Karpas-422 (cell line): Measurements from ENCODE around the gene IL1R2. TPM values are rescaled to one million over a fixed set of nuclear protein-coding genes. Genes with fewer than 3 reads are reported as not detected.

Source experiments
- DNase-seq: peaks from one replicate; pipeline ENCODE4 v3.0.0-alpha.2; 2015
- H2AFZ ChIP-seq: fragments of 200-600 bp; sonication (generic); 2 replicates; pipeline ENCODE4 v1.6.1; 2014; ENCODE audit warnings: antibody characterized with exemption, low read length, mixed read lengths
- H3K27ac ChIP-seq: fragments of 200-600 bp; sonication (generic); 2 replicates; pipeline ENCODE4 v1.5.1; 2014; ENCODE audit warnings: mild to moderate bottlenecking, low read length, moderate library complexity
- H3K27me3 ChIP-seq: fragments of 200-600 bp; sonication (generic); 2 replicates; pipeline ENCODE4 v1.6.1; 2014; ENCODE audit warnings: low read length, mixed read lengths
- H3K36me3 ChIP-seq: fragments of 200-600 bp; sonication (generic); 2 replicates; pipeline ENCODE4 v1.6.1; 2014; ENCODE audit warnings: low read length, mixed read lengths; ENCODE audit not compliant: insufficient read depth
- H3K4me1 ChIP-seq: fragments of 200-600 bp; sonication (generic); 2 replicates; pipeline ENCODE4 v1.6.1; 2014; ENCODE audit warnings: mild to moderate bottlenecking, low read length, mixed read lengths
- H3K4me2 ChIP-seq: fragments of 200-600 bp; sonication (generic); 2 replicates; pipeline ENCODE4 v1.6.1; 2014; ENCODE audit warnings: low read length, low read depth, mild to moderate bottlenecking; ENCODE audit not compliant: poor library complexity, severe bottlenecking
- H3K4me3 ChIP-seq: fragments of 200-600 bp; sonication (generic); 2 replicates; pipeline ENCODE4 v1.5.1; 2014; ENCODE audit warnings: mild to moderate bottlenecking, antibody characterized with exemption, low read length, mixed read lengths
- H3K79me2 ChIP-seq: fragments of 200-600 bp; sonication (generic); 2 replicates; pipeline ENCODE4 v1.6.1; 2014; ENCODE audit warnings: mild to moderate bottlenecking, low read length, mixed read lengths
- H3K9ac ChIP-seq: fragments of 200-600 bp; sonication (generic); 2 replicates; pipeline ENCODE4 v1.6.0; 2014; ENCODE audit warnings: low read length
- H3K9me2 ChIP-seq: fragments of 200-600 bp; sonication (generic), shearing (Covaris generic); replicated peaks from 2 replicates; pipeline ENCODE4 v1.6.0; 2014; ENCODE audit warnings: mild to moderate bottlenecking, low read length, moderate library complexity; ENCODE audit not compliant: insufficient read depth
- H3K9me3 ChIP-seq: fragments of 300-700, 200-600 bp; sonication (generic); 2 replicates; pipeline ENCODE4 v1.6.1; 2014; ENCODE audit warnings: low read length, mixed read lengths
- H4K20me1 ChIP-seq: fragments of 200-600 bp; sonication (generic); 2 replicates; pipeline ENCODE4 v1.6.1; 2014; ENCODE audit warnings: mild to moderate bottlenecking, antibody characterized with exemption, low read length, low read depth; ENCODE audit not compliant: insufficient read depth
- total RNA-seq: library from RNA; depleted of rRNA; stranded (reverse); fragments of >200 nt; shearing (Covaris generic); gene quantifications from 2 replicates; pipeline ENCODE4 v1.2.3, GENCODE V29; 2014; ENCODE audit warnings: low replicate concordance

IL1R2 gene
- total RNA-seq, 1 experiment from 2014 or later = not detected

- H3K36me3 ChIP-seq = no peaks in the 10 kb centered on the region
- no peak overlapping the region for H3K9ac ChIP-seq
- H3K9me2 ChIP-seq = no peaks in the 10 kb centered on the region
- H3K4me2 ChIP-seq = no peak overlapping the region
- no peak overlapping the region for H3K27ac ChIP-seq
- no peaks in the 10 kb centered on the region for H4K20me1 ChIP-seq
- no peaks in the 10 kb centered on the region for H3K27me3 ChIP-seq
- H3K79me2 ChIP-seq = no peaks in the 10 kb centered on the region
- H3K4me1 ChIP-seq = no peaks in the 10 kb centered on the region
- H3K4me3 ChIP-seq = no peak overlapping the region
- H3K9me3 ChIP-seq = no peaks in the 10 kb centered on the region
- H2AFZ ChIP-seq = no peak overlapping the region
- DNase-seq = no peak
These were observed 5.4 kb upstream of the IL1R2 start for GRCh38 chr2:101986376-101986775.

GRCh38 chr2:101986804-101987740, 4.7 kb upstream of the IL1R2 start:
- Histone ChIP-seq H3K4me3 (no peak overlapping the region), H3K27me3 (no peaks in the 10 kb centered on the region), H4K20me1 (no peaks in the 10 kb centered on the region), H3K9me3 (no peaks in the 10 kb centered on the region), H3K4me2 (no peak overlapping the region), H3K9ac (no peak overlapping the region), H2AFZ (no peak overlapping the region), H3K4me1 (no peaks in the 10 kb centered on the region), H3K27ac (no peak overlapping the region), H3K79me2 (no peaks in the 10 kb centered on the region), H3K9me2 (no peaks in the 10 kb centered on the region), H3K36me3 (no peaks in the 10 kb centered on the region)
- DNase-seq = peak; percentile 23

- Histone ChIP-seq H3K4me3 (no peak overlapping the region), H3K36me3 (no peaks in the 10 kb centered on the region), H3K9me3 (no peaks in the 10 kb centered on the region), H3K27me3 (no peaks in the 10 kb centered on the region), H3K79me2 (no peaks in the 10 kb centered on the region), H2AFZ (no peak overlapping the region), H3K4me2 (no peak overlapping the region), H3K27ac (no peak overlapping the region), H4K20me1 (no peaks in the 10 kb centered on the region), H3K9ac (no peak overlapping the region), H3K9me2 (no peaks in the 10 kb centered on the region), H3K4me1 (no peaks in the 10 kb centered on the region)
- no peak for DNase-seq
These were observed 3.9 kb upstream of the IL1R2 start for GRCh38 chr2:101987832-101988231.

- no peaks in the 10 kb centered on the region for H3K27me3 ChIP-seq
- no peak overlapping the region for H3K4me2 ChIP-seq
- no peak overlapping the region for H3K4me3 ChIP-seq
- no peaks in the 10 kb centered on the region for H3K9me3 ChIP-seq
- H3K36me3 ChIP-seq = no peaks in the 10 kb centered on the region
- H2AFZ ChIP-seq = no peak overlapping the region
- no peaks in the 10 kb centered on the region for H3K79me2 ChIP-seq
- no peak overlapping the region for H3K27ac ChIP-seq
- no peaks in the 10 kb centered on the region for H3K4me1 ChIP-seq
- no peak for DNase-seq
- no peaks in the 10 kb centered on the region for H4K20me1 ChIP-seq
- H3K9ac ChIP-seq = no peak overlapping the region
- H3K9me2 ChIP-seq = no peaks in the 10 kb centered on the region
These were observed 3.2 kb upstream of the IL1R2 start for GRCh38 chr2:101988541-101988940.

GRCh38 chr2:101989740-101990460, 1.9 kb upstream of the IL1R2 start:
- H3K27me3 ChIP-seq = no peaks in the 10 kb centered on the region
- H3K36me3 ChIP-seq = no peaks in the 10 kb centered on the region
- no peak for DNase-seq
- no peak overlapping the region for H3K4me3 ChIP-seq
- H3K27ac ChIP-seq = no peak overlapping the region
- H3K4me1 ChIP-seq = no peaks in the 10 kb centered on the region
- no peaks in the 10 kb centered on the region for H3K9me2 ChIP-seq
- H4K20me1 ChIP-seq = no peaks in the 10 kb centered on the region
- H3K79me2 ChIP-seq = no peaks in the 10 kb centered on the region
- no peaks in the 10 kb centered on the region for H3K9me3 ChIP-seq
- no peak overlapping the region for H3K9ac ChIP-seq
- no peak overlapping the region for H2AFZ ChIP-seq
- H3K4me2 ChIP-seq = no peak overlapping the region

- Histone ChIP-seq H2AFZ (no peak overlapping the region), H4K20me1 (no peaks in the 10 kb centered on the region), H3K4me2 (no peak overlapping the region), H3K36me3 (no peaks in the 10 kb centered on the region), H3K9me3 (no peaks in the 10 kb centered on the region), H3K27ac (no peak overlapping the region), H3K4me1 (no peaks in the 10 kb centered on the region), H3K4me3 (no peak overlapping the region), H3K9ac (no peak overlapping the region), H3K79me2 (no peaks in the 10 kb centered on the region), H3K27me3 (no peaks in the 10 kb centered on the region), H3K9me2 (no peaks in the 10 kb centered on the region)
- peak; percentile 35 for DNase-seq
These were observed 2.0 kb downstream of the IL1R2 start for GRCh38 chr2:101993772-101994171.

GRCh38 chr2:101995019-101995418, 3.3 kb downstream of the IL1R2 start:
- H2AFZ ChIP-seq = no peak overlapping the region
- DNase-seq = peak; percentile 15
- no peaks in the 10 kb centered on the region for H3K36me3 ChIP-seq
- no peaks in the 10 kb centered on the region for H3K9me2 ChIP-seq
- no peak overlapping the region for H3K27ac ChIP-seq
- no peaks in the 10 kb centered on the region for H3K4me1 ChIP-seq
- H3K27me3 ChIP-seq = no peaks in the 10 kb centered on the region
- no peak overlapping the region for H3K4me2 ChIP-seq
- no peak overlapping the region for H3K4me3 ChIP-seq
- no peaks in the 10 kb centered on the region for H3K79me2 ChIP-seq
- H3K9me3 ChIP-seq = no peaks in the 10 kb centered on the region
- no peak overlapping the region for H3K9ac ChIP-seq
- no peaks in the 10 kb centered on the region for H4K20me1 ChIP-seq

GRCh38 chr2:101995804-101996203, 4.0 kb downstream of the IL1R2 start:
- Histone ChIP-seq H3K4me3 (no peak overlapping the region), H2AFZ (no peak overlapping the region), H3K4me1 (no peaks in the 10 kb centered on the region), H3K9me2 (no peaks in the 10 kb centered on the region), H3K27me3 (no peaks in the 10 kb centered on the region), H4K20me1 (no peaks in the 10 kb centered on the region), H3K9me3 (no peaks in the 10 kb centered on the region), H3K36me3 (no peaks in the 10 kb centered on the region), H3K9ac (no peak overlapping the region), H3K79me2 (no peaks in the 10 kb centered on the region), H3K27ac (no peak overlapping the region), H3K4me2 (no peak overlapping the region)
- DNase-seq = no peak
